Lung microvascular endothelial cell (primary cell): ENCODE measurements around the gene RNF26. TPM values are rescaled to one million over a fixed set of nuclear protein-coding genes. Genes with fewer than 3 reads are reported as not detected.
"Not testable (repeated sequence)": the region's sequence is repeated elsewhere in the genome, so short reads cannot be mapped to it uniquely, and the experiment has no call there.

Source experiments
- DNase-seq, 2 donors: peaks; one replicate each; pipeline versions ENCODE4 v3.0.0 to v3.0.0-alpha.2; 2010; ENCODE audit warnings: low read depth in 2 of 2
- total RNA-seq: library from RNA; depleted of rRNA; stranded (reverse); fragments of >200 nt; gene quantifications from 2 replicates; pipeline ENCODE4 v1.2.1, GENCODE V29; 2014

RNF26 gene
- total RNA-seq, 1 donor from 2014 or later = 2.8 TPM

DNA sequence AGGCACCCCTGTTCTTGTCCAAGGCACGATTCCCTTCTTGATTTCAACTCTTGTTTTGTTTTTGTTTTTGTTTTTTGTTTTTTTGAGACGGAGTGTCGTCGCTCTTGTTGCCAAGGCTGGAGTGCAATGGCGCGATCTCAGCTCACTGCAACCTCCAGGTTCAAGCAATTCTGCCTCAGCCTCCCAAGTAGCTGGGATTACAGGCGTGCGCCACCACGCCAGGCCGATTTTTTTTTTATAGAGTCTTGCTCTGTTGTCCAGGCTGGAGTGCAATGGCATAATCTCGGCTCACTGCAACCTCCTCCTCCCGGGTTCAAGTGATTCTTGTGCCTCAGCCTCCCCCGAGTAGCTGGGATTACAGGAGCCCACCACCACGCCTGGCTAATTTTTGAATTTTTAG is 48.2 kb downstream of the RNF26 start:
- not testable (repeated sequence) for DNase-seq

GRCh38 chr11:119384332-119384731 is 50.0 kb downstream of the RNF26 start:
- no peak for DNase-seq

Other genes starting within 250 kb of the RNF26 start
- gene HMBS, start 249.6 kb upstream of the RNF26 start, total RNA-seq = 3.0 and 4.6 TPM in 2 replicates
- gene DPAGT1, start 232.7 kb upstream of the RNF26 start, total RNA-seq = 10.7 and 16.3 TPM in 2 replicates
- gene C2CD2L, start 227.2 kb upstream of the RNF26 start, total RNA-seq = 1.7 and 2.8 TPM in 2 replicates
- 9.4 and 11.7 TPM in 2 replicates for gene HINFP, start 212.9 kb upstream of the RNF26 start, total RNA-seq
- gene ABCG4, start 185.5 kb upstream of the RNF26 start, total RNA-seq = 0.22 TPM in 1 of 2 replicates, not detected in the other
- gene NLRX1, start 165.8 kb upstream of the RNF26 start, total RNA-seq = 9.8 and 11.1 TPM in 2 replicates
- not detected in 2 replicates for gene NHERF4, start 149.1 kb upstream of the RNF26 start, total RNA-seq
- 6.2 and 7.8 TPM in 2 replicates for gene CBL, start 128.2 kb upstream of the RNF26 start, total RNA-seq
- gene MCAM, start 17.4 kb upstream of the RNF26 start, total RNA-seq = 48.4 and 268 TPM in 2 replicates
- 65.6 and 93.1 TPM in 2 replicates for gene C1QTNF5, start 6.4 kb downstream of the RNF26 start, total RNA-seq
- gene MFRP, start 12.2 kb downstream of the RNF26 start, total RNA-seq = under 0.01 TPM in 1 of 2 replicates, not detected in the other
- gene USP2, start 47.2 kb downstream of the RNF26 start, total RNA-seq = 0.20 and 0.22 TPM in 2 replicates
- gene THY1, start 88.6 kb downstream of the RNF26 start, total RNA-seq = 0.20 and 0.22 TPM in 2 replicates